ENCODE results near the gene DSE.
A peak's percentile ranks its signal among the peaks of the same experiment; 100 is the strongest.

Gene DSE

DNA sequence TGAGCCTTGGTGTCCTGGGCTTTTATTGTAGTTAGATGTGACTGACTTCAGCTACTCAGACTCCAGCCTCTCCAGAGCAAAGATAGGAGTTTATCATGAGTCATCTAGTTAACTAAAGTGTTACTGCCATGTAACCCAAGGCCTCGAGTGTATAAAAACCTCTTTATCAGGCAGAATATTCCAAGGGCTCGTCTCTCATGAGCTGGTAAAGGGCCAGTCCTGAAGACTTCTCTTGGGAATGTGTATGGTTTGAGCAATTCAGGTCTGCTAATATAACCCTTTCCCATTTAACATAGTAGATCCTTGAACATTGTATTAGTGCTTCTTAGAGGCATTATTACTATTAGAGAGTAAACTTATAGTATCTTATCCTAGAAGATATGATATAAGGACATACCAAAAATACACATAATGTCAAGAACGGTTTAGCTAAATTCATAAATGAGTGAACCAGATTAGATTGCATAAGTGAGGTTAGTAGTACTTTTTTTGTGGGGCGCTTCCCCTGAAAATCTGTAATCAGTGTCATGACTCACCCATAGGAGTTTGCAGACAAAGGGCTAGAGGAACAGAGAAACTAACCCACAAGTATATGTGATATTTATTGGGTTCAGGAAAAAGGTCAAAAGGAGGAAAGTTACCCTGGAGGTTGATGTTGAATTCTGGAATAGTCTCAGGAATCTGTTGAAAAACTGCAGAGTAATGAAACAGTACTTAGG, 16.0 kb downstream of the DSE start:
- TF ChIP-seq, protein P1, sequence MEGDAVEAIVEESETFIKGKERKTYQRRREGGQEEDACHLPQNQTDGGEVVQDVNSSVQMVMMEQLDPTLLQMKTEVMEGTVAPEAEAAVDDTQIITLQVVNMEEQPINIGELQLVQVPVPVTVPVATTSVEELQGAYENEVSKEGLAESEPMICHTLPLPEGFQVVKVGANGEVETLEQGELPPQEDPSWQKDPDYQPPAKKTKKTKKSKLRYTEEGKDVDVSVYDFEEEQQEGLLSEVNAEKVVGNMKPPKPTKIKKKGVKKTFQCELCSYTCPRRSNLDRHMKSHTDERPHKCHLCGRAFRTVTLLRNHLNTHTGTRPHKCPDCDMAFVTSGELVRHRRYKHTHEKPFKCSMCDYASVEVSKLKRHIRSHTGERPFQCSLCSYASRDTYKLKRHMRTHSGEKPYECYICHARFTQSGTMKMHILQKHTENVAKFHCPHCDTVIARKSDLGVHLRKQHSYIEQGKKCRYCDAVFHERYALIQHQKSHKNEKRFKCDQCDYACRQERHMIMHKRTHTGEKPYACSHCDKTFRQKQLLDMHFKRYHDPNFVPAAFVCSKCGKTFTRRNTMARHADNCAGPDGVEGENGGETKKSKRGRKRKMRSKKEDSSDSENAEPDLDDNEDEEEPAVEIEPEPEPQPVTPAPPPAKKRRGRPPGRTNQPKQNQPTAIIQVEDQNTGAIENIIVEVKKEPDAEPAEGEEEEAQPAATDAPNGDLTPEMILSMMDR (conservative IDR thresholded peaks at IDR 0.05; ENCODE audit: low read depth, low read length) = no peak
- H3K4me3 ChIP-seq (ENCODE audit: low read depth, low read length) = no peak overlapping the region
- DNase-seq (ENCODE audit: low read depth) = peak; percentile 54

DNA sequence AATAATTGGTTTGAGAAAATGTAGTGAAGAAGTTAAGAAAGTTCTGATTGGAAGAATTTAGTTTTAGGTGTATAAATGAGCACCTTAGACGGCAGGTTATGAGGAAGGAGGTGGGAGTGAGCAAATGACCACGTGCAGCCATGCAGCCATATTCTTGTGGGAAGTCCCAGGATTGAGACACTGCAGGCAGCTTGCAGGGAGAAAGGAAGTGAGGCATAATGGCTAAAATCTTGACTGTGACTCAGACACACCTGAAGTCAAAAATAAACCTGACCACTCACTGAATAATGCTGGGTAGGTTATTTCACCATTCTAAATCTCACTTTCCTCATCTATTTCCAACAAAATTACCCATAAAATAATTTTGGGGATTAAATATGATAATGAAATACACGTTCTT, 16.6 kb downstream of the DSE start:
- peak; percentile 77 for DNase-seq (ENCODE audit: low read depth)
- TF ChIP-seq, protein P1 (conservative IDR thresholded peaks at IDR 0.05; ENCODE audit: low read depth, low read length) = no peak
- H3K4me3 ChIP-seq (ENCODE audit: low read depth, low read length) = no peak overlapping the region

DNA sequence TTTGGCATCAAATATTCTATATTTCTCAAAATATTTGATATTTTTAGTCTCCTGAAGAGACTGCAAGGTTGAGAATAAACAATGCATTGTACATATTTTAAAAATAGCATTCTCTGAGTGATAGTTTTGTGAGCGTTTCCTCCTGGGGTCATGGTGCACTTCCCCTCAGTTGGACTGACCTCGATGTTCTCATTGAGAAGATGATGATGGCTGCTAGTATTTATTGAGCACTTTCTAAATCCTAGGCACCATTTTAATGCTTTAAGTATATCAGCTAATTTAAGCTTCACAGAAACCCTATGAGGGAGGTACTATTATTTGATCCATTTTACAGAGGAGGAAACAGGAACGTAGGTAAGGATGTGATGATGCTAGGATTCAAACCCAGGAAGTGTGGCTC, 18.2 kb downstream of the DSE start:
- no peak overlapping the region for H3K4me3 ChIP-seq (ENCODE audit: low read depth, low read length)
- no peak for DNase-seq (ENCODE audit: low read depth)
- TF ChIP-seq, protein P1 (conservative IDR thresholded peaks at IDR 0.05; ENCODE audit: low read depth, low read length) = no peak

DNA sequence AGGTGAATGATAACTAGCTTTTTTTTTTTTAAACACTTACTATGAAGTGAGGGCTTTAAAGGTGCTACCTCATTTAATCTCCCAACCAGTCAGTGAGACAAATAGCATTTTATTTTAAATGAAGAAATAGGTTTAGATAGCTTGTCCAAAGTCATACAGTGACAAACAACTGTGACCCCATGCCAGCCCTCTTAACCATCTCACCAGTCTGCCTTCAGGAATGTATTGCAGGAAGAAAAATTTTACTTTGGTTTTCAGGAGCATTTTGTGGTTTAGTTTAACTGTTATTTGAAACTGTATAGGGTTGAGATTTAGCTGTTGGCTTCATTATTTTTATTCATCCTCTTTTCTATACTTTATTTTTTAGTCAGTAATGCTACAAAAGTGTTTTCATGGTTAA, 18.6 kb downstream of the DSE start:
- TF ChIP-seq, protein P1 (conservative IDR thresholded peaks at IDR 0.05; ENCODE audit: low read depth, low read length) = no peak
- no peak for DNase-seq (ENCODE audit: low read depth)
- H3K4me3 ChIP-seq (ENCODE audit: low read depth, low read length) = no peak overlapping the region

DNA sequence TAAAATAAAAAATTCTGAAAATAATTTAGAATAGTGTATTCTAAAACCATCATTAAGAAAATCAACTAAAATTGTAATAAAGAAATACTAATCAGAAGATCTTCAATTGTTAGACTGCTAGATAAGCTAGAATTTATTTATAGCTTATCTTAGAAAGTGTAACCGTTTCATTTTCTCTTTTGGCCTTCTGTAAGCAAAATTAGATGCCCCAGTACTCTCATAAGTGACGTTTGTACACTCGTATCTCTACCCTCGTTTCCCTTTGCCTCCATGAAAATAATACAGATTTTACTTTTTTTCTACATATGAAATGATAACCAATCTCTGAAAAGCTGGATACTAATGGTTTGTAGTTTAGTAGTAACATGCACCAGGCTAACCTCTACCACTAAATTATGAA, 19.8 kb downstream of the DSE start:
- H3K4me3 ChIP-seq (ENCODE audit: low read depth, low read length) = no peak overlapping the region
- TF ChIP-seq, protein P1 (conservative IDR thresholded peaks at IDR 0.05; ENCODE audit: low read depth, low read length) = no peak
- DNase-seq (ENCODE audit: low read depth) = no peak

DNA sequence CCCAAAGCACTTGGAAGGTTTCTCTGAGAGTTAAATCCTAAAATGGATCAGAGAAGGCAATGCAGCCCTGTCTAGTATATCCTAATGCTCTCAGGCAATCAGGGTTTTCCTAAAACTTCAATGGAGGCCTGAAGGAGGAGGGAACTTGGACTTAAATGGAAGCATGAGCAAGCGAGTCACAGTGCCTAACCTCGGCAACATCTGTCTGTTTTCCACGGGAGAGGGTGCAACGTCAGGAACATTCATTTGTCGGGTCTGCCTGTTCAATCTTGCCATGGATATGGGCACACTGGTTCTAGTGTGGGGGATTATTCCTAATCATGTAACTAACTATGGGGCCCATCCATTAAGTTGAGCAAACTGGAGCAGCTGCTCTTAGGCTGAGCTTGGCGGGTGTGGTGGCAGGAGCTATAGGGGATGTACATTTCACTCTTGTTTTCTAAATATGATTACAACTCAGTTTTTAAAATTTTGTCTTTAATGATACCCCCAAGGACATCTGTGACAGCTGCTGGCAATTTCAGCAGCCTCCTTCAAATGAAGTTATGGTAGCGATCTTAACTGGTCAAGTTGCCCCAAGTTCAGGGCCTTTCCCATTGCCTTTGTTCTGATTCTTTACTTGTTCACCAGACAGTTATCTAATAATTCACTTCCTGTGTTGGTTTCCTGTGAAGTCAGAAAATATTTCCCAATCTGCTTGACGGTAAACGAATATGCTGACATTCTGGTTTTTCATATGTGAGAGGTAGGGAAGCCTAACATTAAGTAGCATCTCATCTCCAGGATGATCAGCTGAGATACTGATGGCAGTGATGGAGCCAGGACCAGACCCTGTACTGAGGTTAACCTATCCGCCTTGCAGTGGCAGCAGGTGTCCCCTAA, 21.6 kb downstream of the DSE start:
- no peak overlapping the region for H3K4me3 ChIP-seq (ENCODE audit: low read depth, low read length)
- DNase-seq (ENCODE audit: low read depth) = peak; percentile 84
- TF ChIP-seq, protein P1 (conservative IDR thresholded peaks at IDR 0.05; ENCODE audit: low read depth, low read length) = no peak

Measured in choroid plexus epithelial cell (primary cell).